ENCODE results near the gene MARK2.
"Not testable (repeated sequence)": the region's sequence is repeated elsewhere in the genome, so short reads cannot be mapped to it uniquely, and the experiment has no call there.

The MARK2 gene

DNA sequence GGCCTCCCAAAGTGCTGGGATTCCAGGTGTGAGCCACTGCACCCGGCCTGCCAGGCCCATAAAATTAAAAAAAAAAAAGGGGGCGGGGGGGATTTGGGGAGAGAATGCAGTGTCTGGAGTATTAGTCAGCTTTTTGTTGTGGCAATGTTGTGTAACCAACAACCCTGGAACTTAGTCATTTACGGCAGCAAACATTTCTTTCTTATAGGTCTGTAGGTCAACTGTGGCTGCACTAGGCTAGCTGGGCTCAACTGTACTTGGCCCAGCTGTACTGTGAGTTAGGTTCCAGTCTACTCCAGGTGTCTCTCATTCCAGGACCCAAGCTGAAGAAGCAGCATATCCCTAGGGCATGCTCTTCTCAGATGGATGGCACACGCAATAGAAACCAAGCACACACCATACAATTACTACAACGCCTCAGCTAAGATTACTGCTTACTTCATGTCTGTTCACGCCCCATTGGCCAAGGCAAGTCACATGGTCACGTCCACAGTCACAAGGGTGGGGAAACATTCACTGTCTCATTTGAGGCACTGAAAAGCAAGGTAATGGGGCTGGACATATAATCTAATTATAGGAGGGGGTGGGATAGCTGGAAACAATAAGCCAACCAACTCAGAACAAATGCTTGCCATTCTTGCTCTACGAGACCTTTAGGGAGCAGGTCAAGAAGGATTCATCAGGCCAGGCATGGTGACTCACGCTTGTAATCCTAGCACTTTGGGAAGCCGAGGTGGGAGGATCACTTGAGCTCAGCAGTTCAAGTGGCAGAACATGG lies 36.1 kb upstream of the MARK2 start:
- Mint-ChIP-seq H3K27ac (no peak overlapping the region), H3K4me1 (no peaks in the 10 kb centered on the region), H3K9me3 (peaks cover 4% of the 10 kb centered on the region), H3K36me3 (ENCODE audit: low read depth) (no peaks in the 10 kb centered on the region), H3K27me3 (ENCODE audit: low read depth) (peaks cover 3% of the 10 kb centered on the region), H3K4me3 (no peak overlapping the region)
- TF ChIP-seq, protein P1, sequence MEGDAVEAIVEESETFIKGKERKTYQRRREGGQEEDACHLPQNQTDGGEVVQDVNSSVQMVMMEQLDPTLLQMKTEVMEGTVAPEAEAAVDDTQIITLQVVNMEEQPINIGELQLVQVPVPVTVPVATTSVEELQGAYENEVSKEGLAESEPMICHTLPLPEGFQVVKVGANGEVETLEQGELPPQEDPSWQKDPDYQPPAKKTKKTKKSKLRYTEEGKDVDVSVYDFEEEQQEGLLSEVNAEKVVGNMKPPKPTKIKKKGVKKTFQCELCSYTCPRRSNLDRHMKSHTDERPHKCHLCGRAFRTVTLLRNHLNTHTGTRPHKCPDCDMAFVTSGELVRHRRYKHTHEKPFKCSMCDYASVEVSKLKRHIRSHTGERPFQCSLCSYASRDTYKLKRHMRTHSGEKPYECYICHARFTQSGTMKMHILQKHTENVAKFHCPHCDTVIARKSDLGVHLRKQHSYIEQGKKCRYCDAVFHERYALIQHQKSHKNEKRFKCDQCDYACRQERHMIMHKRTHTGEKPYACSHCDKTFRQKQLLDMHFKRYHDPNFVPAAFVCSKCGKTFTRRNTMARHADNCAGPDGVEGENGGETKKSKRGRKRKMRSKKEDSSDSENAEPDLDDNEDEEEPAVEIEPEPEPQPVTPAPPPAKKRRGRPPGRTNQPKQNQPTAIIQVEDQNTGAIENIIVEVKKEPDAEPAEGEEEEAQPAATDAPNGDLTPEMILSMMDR (IDR thresholded peaks at IDR 0.05; ENCODE audit: unreplicated experiment in 3 of 3) = no peak

DNA sequence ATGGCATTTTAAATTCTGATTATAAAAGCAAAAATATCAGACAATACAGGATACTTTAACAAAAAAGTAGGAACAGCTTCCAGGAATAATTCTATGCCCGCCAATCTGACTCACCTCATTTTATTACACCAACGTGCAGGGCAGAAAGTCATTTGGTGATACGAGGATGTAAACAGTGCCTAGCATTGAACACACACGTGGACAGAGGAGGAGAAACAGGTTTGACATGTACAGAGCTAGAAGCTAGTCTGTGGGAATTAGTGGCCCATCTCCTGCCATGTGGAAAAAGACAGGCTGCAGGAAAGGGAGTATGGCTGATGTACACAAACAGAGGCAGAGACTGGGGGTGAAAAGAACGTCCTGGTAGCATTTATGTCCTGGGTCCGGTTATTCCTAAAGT lies 34.7 kb upstream of the MARK2 start:
- Mint-ChIP-seq H3K27me3 (ENCODE audit: low read depth) (no peaks in the 10 kb centered on the region), H3K4me1 (no peaks in the 10 kb centered on the region), H3K36me3 (ENCODE audit: low read depth) (no peaks in the 10 kb centered on the region), H3K4me3 (no peak overlapping the region), H3K9me3 (no peaks in the 10 kb centered on the region), H3K27ac (no peak overlapping the region)
- TF ChIP-seq, protein P1 (IDR thresholded peaks at IDR 0.05; ENCODE audit: unreplicated experiment in 3 of 3) = no peak

DNA sequence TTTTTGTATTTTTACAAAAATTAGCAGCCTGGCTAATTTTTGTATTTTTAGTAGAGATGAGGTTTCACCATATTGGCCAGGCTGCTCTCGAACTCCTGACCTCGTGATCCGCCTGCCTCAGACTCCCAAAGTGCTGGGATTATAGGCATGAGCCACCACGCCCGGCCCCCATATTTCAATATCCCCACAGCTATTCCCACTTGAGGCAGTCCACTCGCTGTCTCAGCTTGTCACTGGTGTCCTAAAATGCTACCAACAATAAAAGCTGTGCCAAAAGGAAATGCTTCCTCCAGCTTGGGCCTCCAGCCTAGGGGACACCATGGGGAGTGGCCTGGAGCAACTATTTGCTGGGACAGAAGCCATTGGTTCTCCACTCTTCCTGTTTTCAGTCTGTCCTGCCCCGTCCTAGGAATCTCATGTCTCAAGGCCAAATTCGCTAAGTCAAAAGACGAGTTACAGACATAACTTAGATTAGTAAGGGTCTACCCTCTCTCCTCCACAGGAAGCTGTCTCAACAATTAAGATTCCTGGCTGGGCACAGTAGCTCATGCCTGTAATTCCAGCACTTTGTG lies 33.0 kb upstream of the MARK2 start:
- Mint-ChIP-seq H3K27ac (no peak overlapping the region), H3K4me3 (no peak overlapping the region), H3K36me3 (ENCODE audit: low read depth) (no peaks in the 10 kb centered on the region), H3K27me3 (ENCODE audit: low read depth) (no peaks in the 10 kb centered on the region), H3K9me3 (no peaks in the 10 kb centered on the region), H3K4me1 (no peaks in the 10 kb centered on the region)
- TF ChIP-seq, protein P1 (IDR thresholded peaks at IDR 0.05; ENCODE audit: unreplicated experiment in 3 of 3) = no peak

DNA sequence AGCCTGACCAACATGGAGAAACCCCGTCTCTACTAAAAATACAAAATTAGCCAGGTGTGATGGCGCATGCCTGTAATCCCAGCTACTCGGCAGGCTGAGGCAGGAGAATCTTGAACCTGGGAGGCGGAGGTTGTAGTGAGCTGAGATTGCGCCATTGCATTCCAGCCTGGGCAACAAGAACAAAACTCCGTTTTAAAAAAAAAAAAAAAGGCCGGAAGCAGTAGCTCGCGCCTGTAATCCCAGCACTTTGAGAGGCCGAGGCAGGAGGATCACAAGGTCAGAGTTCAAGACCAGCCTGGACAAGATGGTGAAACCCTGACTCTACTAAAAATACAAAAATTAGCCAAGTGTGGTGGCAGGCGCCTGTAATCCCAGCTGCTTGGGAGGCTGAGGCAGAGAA lies 28.5 kb upstream of the MARK2 start:
- H3K4me1 Mint-ChIP-seq = peaks cover 20% of the 10 kb centered on the region
- H3K27ac Mint-ChIP-seq; H3K27me3 Mint-ChIP-seq (ENCODE audit: low read depth); H3K36me3 Mint-ChIP-seq (ENCODE audit: low read depth); H3K9me3 Mint-ChIP-seq; H3K4me3 Mint-ChIP-seq: not testable (repeated sequence)

DNA sequence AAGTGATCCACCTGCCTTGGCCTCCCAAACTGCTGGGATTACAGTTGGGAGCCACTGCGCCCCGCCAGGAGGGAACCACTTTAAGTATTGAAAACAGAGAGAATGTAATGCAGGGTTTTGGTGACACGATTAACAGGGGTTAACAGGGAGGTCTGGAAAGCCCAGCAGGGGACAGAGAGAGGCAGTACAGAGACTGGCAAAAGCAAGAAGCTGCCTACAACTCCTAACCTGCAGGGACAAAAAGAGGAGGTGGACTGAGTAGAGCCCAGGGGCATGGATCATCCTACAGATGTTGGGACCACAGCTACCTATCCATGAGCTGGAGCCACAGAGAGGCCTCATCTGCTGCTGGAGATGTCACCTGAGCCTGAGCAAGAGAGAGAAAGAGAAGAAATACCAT lies 27.4 kb upstream of the MARK2 start:
- H3K4me3 Mint-ChIP-seq = peak overlapping the region; percentile 81 to 90 (median 87)
- no peaks in the 10 kb centered on the region for H3K9me3 Mint-ChIP-seq
- peaks cover 16% of the 10 kb centered on the region for H3K36me3 Mint-ChIP-seq (ENCODE audit: low read depth)
- peaks cover 29% of the 10 kb centered on the region for H3K4me1 Mint-ChIP-seq
- TF ChIP-seq, protein P1 (IDR thresholded peaks at IDR 0.05; ENCODE audit: unreplicated experiment in 3 of 3) = no peak
- H3K27ac Mint-ChIP-seq = no peak overlapping the region
- no peaks in the 10 kb centered on the region for H3K27me3 Mint-ChIP-seq (ENCODE audit: low read depth)

DNA sequence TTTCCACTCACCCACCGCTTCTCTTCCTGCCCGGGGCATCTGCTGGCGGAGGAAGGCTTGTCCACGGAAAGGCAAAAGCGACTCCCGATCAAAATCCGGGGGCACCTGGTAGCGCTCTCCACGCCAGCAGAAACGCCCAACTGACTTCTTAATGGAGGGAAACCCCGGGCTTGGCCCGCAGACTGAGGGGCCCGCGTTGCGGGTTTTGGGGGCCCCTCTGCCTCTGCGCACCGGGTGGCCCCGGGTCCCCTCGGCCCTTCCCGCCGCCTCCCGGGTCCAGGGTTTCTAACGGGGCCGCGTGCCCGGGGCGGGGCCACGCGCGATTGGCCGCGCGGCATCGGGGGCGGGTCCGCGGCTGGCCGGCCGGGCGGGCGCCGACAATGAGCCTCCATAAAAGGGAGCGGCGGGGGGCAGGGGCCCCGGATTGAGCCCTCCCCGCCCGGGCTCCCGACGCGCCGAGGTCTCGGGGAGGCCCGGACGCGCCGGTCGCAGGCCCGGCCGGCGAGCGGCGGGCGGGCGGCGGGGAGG lies 25.8 kb upstream of the MARK2 start, which contains the start of gene SPINDOC:
TSS of gene SPINDOC (plus strand) at position 422 of the 528 bp plus-strand sequence. CDS start 231 bp downstream, outside the sequence.
- no peaks in the 10 kb centered on the region for H3K27me3 Mint-ChIP-seq (ENCODE audit: low read depth)
- no peaks in the 10 kb centered on the region for H3K9me3 Mint-ChIP-seq
- peaks cover 28% of the 10 kb centered on the region for H3K36me3 Mint-ChIP-seq (ENCODE audit: low read depth)
- H3K4me1 Mint-ChIP-seq = peaks cover 29% of the 10 kb centered on the region
- peak within 1 kb of the TSS; percentile 31 to 46 (median 35) for H3K27ac Mint-ChIP-seq
- TF ChIP-seq, protein P1 (IDR thresholded peaks at IDR 0.05; ENCODE audit: unreplicated experiment in 3 of 3) = no peak
- peak within 1 kb of the TSS; percentile 88 to 92 (median 91) for H3K4me3 Mint-ChIP-seq

Measured in nephron (organoid).